Measurements from ENCODE around the gene SAMD1. TPM values are rescaled to one million over a fixed set of nuclear protein-coding genes. Genes with fewer than 3 reads are reported as not detected.

Gene SAMD1
- total and polyA plus RNA-seq, 2 of the 13 experiments (the other 11 are each of a cell fraction or from before 2014, with no cell fraction given), result 17.5 to 45.0 TPM

DNA sequence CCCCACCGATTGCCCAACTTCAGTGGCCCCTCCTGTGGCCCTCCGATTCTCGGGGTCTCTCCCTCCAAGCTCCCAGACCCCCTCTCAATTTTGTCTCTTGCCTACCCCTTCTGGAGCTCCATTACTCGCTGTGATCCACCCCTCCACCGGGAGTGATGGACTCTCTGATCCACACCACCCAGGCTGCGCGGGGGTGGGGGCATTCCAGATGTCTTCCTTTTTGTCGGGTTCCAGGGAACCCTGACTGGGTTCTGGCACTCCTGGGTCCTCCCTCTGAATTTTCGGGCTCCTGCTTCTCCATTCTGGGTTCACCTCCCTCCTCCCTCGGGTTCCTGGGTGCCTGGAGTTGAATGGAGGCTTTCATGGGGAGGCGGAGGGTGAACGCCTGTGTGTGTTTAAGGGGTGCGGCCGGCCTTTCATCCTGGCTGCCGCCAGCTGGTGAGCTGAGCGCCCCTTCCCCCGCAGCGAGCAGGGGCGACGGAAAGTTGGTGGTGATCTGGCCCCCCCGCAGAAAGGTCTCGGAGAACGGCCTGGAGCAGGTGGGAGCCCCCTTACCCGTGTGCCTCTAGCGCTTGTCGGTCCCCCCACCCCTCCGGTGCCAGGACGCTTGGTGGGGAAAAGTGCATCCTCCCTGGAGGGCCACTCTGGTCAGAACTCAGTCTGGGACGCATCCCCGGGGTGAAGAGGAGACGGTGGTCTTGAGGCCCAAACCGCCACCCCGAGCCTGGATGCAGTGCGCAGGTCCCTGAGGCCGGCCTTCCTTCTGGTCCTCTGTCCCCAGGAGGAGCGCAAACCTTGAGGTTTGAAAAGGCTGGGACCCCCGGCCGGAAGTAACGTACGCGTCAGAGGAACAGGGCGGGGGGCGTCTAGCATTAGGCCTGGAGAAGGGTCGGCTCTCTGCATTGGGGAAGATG, 16.4 kb downstream of the SAMD1 start (continued):
- TF ChIP-seq, protein P1, sequence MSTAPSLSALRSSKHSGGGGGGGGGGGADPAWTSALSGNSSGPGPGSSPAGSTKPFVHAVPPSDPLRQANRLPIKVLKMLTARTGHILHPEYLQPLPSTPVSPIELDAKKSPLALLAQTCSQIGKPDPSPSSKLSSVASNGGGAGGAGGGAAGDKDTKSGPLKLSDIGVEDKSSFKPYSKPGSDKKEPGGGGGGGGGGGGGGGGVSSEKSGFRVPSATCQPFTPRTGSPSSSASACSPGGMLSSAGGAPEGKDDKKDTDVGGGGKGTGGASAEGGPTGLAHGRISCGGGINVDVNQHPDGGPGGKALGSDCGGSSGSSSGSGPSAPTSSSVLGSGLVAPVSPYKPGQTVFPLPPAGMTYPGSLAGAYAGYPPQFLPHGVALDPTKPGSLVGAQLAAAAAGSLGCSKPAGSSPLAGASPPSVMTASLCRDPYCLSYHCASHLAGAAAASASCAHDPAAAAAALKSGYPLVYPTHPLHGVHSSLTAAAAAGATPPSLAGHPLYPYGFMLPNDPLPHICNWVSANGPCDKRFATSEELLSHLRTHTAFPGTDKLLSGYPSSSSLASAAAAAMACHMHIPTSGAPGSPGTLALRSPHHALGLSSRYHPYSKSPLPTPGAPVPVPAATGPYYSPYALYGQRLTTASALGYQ (CRISPR knock-in tag; IDR thresholded peaks at IDR 0.05), result no peak
- no peak for TF ChIP-seq POGZ (CRISPR knock-in tag; IDR thresholded peaks at IDR 0.05)
- TF ChIP-seq SRF (IDR thresholded peaks at IDR 0.05; ENCODE audit: low read depth, low read length), result no peak
- TF ChIP-seq ZNF414 (CRISPR knock-in tag; IDR thresholded peaks at IDR 0.05), result no peak
- TF ChIP-seq, protein P2, sequence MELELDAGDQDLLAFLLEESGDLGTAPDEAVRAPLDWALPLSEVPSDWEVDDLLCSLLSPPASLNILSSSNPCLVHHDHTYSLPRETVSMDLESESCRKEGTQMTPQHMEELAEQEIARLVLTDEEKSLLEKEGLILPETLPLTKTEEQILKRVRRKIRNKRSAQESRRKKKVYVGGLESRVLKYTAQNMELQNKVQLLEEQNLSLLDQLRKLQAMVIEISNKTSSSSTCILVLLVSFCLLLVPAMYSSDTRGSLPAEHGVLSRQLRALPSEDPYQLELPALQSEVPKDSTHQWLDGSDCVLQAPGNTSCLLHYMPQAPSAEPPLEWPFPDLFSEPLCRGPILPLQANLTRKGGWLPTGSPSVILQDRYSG (CRISPR knock-in tag; IDR thresholded peaks at IDR 0.05), result no peak
- TF ChIP-seq, protein P3, sequence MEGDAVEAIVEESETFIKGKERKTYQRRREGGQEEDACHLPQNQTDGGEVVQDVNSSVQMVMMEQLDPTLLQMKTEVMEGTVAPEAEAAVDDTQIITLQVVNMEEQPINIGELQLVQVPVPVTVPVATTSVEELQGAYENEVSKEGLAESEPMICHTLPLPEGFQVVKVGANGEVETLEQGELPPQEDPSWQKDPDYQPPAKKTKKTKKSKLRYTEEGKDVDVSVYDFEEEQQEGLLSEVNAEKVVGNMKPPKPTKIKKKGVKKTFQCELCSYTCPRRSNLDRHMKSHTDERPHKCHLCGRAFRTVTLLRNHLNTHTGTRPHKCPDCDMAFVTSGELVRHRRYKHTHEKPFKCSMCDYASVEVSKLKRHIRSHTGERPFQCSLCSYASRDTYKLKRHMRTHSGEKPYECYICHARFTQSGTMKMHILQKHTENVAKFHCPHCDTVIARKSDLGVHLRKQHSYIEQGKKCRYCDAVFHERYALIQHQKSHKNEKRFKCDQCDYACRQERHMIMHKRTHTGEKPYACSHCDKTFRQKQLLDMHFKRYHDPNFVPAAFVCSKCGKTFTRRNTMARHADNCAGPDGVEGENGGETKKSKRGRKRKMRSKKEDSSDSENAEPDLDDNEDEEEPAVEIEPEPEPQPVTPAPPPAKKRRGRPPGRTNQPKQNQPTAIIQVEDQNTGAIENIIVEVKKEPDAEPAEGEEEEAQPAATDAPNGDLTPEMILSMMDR (CRISPR knock-in tag; IDR thresholded peaks at IDR 0.05), result 0 out of 2 replicates have a peak, but pooled peaks have one; percentile 4
- no peak for TF ChIP-seq PCBP2 (optimal IDR thresholded peaks at IDR 0.05; ENCODE audit: low read depth, low read length, poor library complexity, severe bottlenecking)
- no peak for TF ChIP-seq TRIM24 (CRISPR knock-in tag; IDR thresholded peaks at IDR 0.05)
- no peak for TF ChIP-seq HCFC1 (IDR thresholded peaks at IDR 0.05; ENCODE audit: low read depth, low read length)
- TF ChIP-seq GFI1 (CRISPR knock-in tag; IDR thresholded peaks at IDR 0.05; ENCODE audit: borderline replicate concordance), result no peak
- TF ChIP-seq SP140L (CRISPR knock-in tag; IDR thresholded peaks at IDR 0.05; ENCODE audit: borderline replicate concordance), result no peak
- TF ChIP-seq NFKB2 (CRISPR knock-in tag; IDR thresholded peaks at IDR 0.05; ENCODE audit: borderline replicate concordance), result no peak
- TF ChIP-seq MAFK (conservative IDR thresholded peaks at IDR 0.05 in 1 of 2, IDR thresholded peaks at IDR 0.05 in 1 of 2; ENCODE audit: low read length in 2 of 2), result no peak
- no peak for TF ChIP-seq MTERF4 (CRISPR knock-in tag; IDR thresholded peaks at IDR 0.05)
- TF ChIP-seq HNRNPL (IDR thresholded peaks at IDR 0.05; ENCODE audit: low read depth, low read length), result 0 out of 2 replicates have a peak, but pooled peaks have one; percentile 35
- no peak for TF ChIP-seq ZNF570 (CRISPR knock-in tag; IDR thresholded peaks at IDR 0.05; ENCODE audit: borderline replicate concordance)
- TF ChIP-seq, protein P4, sequence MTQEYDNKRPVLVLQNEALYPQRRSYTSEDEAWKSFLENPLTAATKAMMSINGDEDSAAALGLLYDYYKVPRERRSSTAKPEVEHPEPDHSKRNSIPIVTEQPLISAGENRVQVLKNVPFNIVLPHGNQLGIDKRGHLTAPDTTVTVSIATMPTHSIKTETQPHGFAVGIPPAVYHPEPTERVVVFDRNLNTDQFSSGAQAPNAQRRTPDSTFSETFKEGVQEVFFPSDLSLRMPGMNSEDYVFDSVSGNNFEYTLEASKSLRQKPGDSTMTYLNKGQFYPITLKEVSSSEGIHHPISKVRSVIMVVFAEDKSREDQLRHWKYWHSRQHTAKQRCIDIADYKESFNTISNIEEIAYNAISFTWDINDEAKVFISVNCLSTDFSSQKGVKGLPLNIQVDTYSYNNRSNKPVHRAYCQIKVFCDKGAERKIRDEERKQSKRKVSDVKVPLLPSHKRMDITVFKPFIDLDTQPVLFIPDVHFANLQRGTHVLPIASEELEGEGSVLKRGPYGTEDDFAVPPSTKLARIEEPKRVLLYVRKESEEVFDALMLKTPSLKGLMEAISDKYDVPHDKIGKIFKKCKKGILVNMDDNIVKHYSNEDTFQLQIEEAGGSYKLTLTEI (CRISPR knock-in tag; conservative IDR thresholded peaks at IDR 0.05), result no peak
- TF ChIP-seq HOXA5 (CRISPR knock-in tag; IDR thresholded peaks at IDR 0.05), result no peak
- no peak for TF ChIP-seq KMT2B (CRISPR knock-in tag; IDR thresholded peaks at IDR 0.05)
- no peak for TF ChIP-seq REXO4 (CRISPR knock-in tag; IDR thresholded peaks at IDR 0.05; ENCODE audit: borderline replicate concordance)
- TF ChIP-seq ZNF317 (CRISPR knock-in tag; IDR thresholded peaks at IDR 0.05), result no peak
